NCI-H460 (cell line): ENCODE results near the gene ZBTB12. TPM values are rescaled to one million over a fixed set of nuclear protein-coding genes. Genes with fewer than 3 reads are reported as not detected.
"Not testable (repeated sequence)": the region's sequence is repeated elsewhere in the genome, so short reads cannot be mapped to it uniquely, and the experiment has no call there.

Experiments used
- DNase-seq: peaks from one replicate; pipeline ENCODE4 v3.0.0-alpha.2; 2016; ENCODE audit warnings: low read depth; ENCODE audit errors: extremely low read depth
- polyA plus RNA-seq: library from polyadenylated mRNA; depleted of rRNA; stranded (reverse); fragments of >200 nt; gene quantifications from 2 replicates; pipeline ENCODE4 v1.2.3, GENCODE V29; 2014; cell fraction: nucleus; rRNA removed
- total RNA-seq: library from RNA; depleted of rRNA; stranded (reverse); fragments of >200 nt; shearing (Covaris generic); gene quantifications from 2 replicates; pipeline ENCODE4 v1.2.3, GENCODE V29; 2014; rRNA removed

Gene ZBTB12
- total RNA-seq: 1.8 and 2.8 TPM in 2 replicates
- 0.35 and 0.36 TPM in 2 replicates for polyA plus RNA-seq

DNA sequence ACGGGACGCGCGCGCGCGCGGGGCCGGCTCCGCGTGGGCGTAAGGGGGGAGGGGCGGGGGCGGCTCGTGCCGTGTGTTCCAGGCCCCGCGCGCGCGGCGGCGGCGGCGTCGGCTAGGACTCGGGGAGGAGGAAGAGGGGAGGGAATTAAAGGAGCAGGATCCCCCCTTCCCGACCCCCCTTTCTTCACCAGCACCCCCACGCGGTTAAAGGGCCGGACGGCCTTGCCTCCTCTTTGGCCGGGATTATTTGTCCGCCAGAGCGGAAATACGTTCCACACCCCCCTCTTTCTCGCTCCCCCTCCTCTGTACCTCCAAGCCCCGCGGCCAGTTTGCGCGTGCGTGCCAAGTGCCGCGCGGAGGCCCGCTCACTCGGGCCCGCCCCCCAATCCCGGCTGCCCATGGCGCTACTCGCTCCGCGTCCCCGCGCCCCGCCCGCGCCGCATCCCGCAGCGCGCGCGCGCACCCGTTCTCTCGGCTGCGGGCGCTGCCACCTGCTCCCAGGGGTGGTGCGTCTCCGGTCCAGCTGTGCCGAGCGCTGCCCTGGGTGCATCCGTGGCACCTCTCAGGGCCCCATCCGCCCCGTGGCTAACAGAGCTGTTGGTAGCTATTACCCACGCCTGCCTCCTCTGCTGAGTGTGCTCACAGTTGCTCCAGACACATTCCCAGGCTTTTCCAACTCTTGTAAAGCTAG lies at the start of gene ZBTB12:
Gene ZBTB12 (minus strand): TSS at position 134 of the 691 bp plus-strand sequence. CDS start 781 bp downstream, outside the sequence.
- peak; percentile 87 for DNase-seq

DNA sequence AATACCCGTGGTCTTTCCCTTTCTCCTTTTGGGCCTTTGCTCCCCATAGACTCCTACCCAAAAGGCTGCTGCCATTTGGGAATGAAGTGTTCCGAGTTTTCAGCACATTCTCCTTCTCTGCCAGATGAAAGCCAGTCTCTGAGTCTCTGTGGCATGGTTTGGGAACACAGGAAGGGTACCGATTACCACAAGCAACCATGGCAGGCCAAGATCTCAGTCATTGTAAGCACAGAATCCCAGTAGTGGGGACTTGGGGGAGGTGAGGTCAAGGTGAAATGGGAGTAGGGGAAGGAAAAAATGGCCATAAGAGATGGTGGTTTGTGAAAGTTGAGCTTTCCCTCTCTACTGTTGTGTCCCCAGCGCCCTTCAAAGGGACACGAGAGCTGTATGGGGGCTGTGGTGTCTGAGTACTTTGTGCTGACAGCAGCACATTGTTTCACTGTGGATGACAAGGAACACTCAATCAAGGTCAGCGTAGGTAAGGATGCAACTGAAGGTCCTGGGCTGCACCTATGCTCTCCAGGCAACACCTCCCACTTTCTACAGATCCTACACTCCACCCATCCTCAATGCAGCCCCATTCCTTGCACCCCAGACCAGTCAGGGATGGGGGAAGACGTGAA lies 48.2 kb upstream of the ZBTB12 start:
- DNase-seq: no peak

DNA sequence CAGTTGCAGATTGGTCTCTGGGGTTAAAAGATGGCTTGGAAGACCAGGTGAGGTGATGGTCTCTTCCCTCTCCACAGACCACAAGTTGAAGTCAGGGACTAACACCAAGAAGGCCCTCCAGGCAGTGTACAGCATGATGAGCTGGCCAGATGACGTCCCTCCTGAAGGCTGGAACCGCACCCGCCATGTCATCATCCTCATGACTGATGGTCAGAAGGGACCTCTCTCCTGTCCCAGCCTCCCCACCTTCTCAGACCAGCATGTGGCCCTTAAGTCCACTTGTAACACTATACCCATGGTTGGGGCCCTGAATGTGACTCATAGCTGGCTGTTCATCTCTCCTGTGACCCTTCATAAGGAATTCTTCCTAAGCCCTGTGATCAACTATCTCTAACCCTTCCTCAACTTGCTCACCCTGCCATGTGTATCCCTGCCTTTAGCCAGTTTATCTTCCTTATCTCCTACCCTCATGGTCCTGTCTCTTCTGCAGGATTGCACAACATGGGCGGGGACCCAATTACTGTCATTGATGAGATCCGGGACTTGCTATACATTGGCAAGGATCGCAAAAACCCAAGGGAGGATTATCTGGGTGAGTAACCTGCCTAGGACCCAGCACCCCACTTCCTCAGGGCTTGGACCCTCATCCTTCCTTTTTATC lies 47.0 kb upstream of the ZBTB12 start:
- DNase-seq: peak; percentile 18

DNA sequence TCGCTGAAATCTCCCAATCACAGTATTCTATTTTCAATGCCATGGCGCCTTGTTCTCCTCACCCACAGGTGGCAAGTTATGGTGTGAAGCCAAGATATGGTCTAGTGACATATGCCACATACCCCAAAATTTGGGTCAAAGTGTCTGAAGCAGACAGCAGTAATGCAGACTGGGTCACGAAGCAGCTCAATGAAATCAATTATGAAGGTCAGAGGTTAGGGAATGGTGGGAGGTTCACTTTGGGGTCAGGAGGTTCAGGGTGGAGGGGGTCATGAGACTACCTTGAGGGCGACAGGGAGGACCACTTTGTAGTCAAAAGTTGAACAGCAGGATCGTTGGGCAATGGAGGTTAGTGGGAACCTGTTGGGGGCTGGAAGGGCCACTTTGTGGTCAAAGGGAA lies 46.4 kb upstream of the ZBTB12 start:
- no peak for DNase-seq

GRCh38 chr6:31947864-31948263 lies 46.0 kb upstream of the ZBTB12 start:
- no peak for DNase-seq

- no peak for DNase-seq
These were observed 45.3 kb upstream of the ZBTB12 start for GRCh38 chr6:31947070-31947675.

- no peak for DNase-seq
These were observed 44.5 kb upstream of the ZBTB12 start for GRCh38 chr6:31946370-31946885.

DNA sequence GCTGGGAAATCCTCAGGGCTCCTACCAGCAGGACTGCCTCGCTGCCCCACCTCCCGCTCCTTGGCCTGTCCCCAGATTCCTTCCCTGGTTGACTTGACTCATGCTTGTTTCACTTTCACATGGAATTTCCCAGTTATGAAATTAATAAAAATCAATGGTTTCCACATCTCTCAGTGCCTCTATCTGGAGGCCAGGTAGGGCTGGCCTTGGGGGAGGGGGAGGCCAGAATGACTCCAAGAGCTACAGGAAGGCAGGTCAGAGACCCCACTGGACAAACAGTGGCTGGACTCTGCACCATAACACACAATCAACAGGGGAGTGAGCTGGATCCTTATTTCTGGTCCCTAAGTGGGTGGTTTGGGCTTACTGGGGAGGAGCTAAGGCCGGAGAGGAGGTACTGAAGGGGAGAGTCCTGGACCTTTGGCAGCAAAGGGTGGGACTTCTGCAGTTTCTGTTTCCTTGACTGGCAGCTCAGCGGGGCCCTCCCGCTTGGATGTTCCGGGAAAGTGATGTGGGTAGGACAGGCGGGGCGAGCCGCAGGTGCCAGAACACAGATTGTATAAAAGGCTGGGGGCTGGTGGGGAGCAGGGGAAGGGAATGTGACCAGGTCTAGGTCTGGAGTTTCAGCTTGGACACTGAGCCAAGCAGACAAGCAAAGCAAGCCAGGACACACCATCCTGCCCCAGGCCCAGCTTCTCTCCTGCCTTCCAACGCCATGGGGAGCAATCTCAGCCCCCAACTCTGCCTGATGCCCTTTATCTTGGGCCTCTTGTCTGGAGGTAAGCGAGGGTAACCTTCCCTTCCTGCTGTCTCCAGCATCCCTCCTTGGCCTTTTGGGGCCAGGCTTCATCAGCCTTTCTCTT lies 43.9 kb upstream of the ZBTB12 start, which contains the start of gene CFB:
Gene CFB (plus strand): TSS at position 589 of the 863 bp plus-strand sequence. CDS start 127 bp downstream, at position 716.
- DNase-seq: no peak

GRCh38 chr6:31945154-31945506 lies 43.2 kb upstream of the ZBTB12 start:
- no peak for DNase-seq

DNA sequence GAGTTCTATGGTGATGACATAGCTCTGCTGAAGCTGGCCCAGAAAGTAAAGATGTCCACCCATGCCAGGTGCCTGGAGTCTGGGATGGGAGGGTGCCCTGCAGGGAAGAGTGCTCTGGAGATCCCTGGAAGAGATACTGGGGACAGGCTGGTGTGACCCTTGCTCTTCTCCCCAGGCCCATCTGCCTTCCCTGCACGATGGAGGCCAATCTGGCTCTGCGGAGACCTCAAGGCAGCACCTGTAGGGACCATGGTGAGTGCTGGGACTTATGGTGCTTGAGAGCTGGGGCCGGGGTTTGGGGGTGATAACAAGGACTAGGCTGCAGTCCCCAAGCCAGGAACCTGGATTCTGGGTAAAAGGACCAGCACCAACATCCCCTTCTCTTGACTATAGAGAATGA lies 41.9 kb upstream of the ZBTB12 start:
- no peak for DNase-seq

- no peak for DNase-seq
These were observed 38.4 kb upstream of the ZBTB12 start for GRCh38 chr6:31940256-31940664.

GRCh38 chr6:31935823-31936222 lies 33.9 kb upstream of the ZBTB12 start:
- DNase-seq: no peak

GRCh38 chr6:31935021-31935420 lies 33.1 kb upstream of the ZBTB12 start:
- DNase-seq: no peak

DNA sequence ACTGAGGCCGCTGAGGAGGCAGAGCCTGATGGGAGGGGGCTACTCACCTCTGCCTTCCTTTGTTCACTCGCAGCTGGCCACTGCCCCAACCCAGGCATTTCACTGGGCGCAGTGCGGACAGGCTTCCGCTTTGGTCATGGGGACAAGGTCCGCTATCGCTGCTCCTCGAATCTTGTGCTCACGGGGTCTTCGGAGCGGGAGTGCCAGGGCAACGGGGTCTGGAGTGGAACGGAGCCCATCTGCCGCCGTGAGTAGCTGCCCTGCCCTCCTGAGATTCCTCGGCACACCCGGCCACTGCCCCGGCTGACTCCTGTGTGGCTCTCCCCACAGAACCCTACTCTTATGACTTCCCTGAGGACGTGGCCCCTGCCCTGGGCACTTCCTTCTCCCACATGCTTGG lies 31.7 kb upstream of the ZBTB12 start:
- no peak for DNase-seq

GRCh38 chr6:31932137-31932536 lies 30.3 kb upstream of the ZBTB12 start:
- not testable (repeated sequence) for DNase-seq

- DNase-seq: no peak
These were observed 29.1 kb upstream of the ZBTB12 start for GRCh38 chr6:31930962-31931361.

- DNase-seq: no peak
These were observed 26.7 kb upstream of the ZBTB12 start for GRCh38 chr6:31928672-31928939.

DNA sequence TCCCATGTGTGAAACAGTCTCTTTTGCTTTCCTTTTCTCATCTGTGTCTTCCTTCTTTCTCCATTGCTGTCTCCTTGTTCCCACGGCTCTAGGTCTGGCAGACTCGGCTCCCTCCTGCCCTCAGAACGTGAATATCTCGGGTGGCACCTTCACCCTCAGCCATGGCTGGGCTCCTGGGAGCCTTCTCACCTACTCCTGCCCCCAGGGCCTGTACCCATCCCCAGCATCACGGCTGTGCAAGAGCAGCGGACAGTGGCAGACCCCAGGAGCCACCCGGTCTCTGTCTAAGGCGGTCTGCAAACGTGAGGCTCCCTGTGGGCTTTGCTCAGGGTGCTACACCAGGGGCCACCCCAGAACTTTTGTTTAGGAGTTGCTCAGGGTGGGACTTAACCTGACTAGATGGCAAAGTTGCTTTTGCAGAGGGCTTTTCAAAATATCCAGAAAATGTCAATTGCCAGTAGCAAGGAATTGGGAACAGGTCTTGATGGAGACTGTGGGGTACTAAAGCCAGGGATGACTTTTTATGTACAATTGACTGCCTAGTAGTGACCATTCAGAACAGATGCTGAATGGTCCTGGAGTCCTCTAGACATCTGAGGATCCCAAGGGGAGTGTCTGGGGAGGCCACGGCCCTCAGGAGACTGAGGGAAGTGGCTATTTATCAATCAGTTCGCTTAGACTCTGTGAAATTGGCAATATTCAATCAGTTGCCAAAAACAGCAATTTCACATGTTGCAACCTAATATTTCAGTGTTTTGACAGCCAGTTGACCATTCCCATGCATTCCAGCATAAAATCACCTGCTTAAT lies 26.2 kb upstream of the ZBTB12 start:
- no peak for DNase-seq

DNA sequence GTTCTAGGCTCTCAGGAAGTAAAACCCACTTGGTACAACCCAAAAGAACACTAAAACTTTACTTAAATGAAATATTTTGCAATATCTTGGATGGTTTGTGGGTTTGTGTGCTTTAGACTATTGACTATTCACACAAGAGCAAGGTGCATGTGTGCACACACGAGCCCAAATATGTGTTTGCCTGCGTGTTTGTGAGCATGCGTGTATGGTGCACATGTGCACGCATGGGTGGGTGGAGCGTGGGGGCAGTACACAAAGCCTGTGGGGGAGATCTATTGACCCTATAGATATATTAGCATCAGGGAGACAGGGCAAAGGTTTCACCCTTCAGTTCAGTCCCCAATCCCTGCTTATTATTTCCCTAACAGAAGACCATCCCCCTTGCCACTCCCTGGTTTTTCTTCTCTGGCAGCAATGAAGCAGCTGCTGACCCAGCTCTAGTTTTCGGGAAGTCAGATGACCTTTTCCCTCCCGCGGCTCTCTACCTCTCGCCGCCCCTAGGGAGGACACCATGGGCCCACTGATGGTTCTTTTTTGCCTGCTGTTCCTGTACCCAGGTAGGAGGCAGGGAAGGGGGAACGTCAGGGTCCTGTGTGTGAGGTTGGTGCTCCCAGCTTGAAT lies 25.5 kb upstream of the ZBTB12 start, which contains the start of gene C2:
Gene C2 (plus strand): TSS at position 476 of the 621 bp plus-strand sequence. CDS start 36 bp downstream, at position 512.
- DNase-seq: no peak
